Cardiac fibroblast (primary cell): ENCODE data around the gene TNPO3.

Experiments
- DNase-seq, 2 donors: peaks; one replicate each; pipeline versions ENCODE4 v3.0.0 to v3.0.0-alpha.2; 2010; ENCODE audit warnings: low read depth in 2 of 2
- H3K4me3 ChIP-seq, 2 donors: replicated peaks in 1 of 2; 1 replicate in 1 of 2; 2 replicates in 1 of 2; pipeline ENCODE4 v1.5.1; 2011; ENCODE audit warnings: low read depth in 2 of 2, low read length in 2 of 2, mild to moderate bottlenecking in 2 of 2, moderate library complexity in 1 of 2
- TF ChIP-seq, protein P1 (sequence below): IDR thresholded peaks from one replicate; pipeline ENCODE4 v1.5.1; 2011; ENCODE audit warnings: low read depth, mild to moderate bottlenecking, low read length, inconsistent platforms

Gene TNPO3

GRCh38 chr7:128939861-128940410, 115.0 kb downstream of the TNPO3 start:
- no peak for DNase-seq
- TF ChIP-seq, protein P1, sequence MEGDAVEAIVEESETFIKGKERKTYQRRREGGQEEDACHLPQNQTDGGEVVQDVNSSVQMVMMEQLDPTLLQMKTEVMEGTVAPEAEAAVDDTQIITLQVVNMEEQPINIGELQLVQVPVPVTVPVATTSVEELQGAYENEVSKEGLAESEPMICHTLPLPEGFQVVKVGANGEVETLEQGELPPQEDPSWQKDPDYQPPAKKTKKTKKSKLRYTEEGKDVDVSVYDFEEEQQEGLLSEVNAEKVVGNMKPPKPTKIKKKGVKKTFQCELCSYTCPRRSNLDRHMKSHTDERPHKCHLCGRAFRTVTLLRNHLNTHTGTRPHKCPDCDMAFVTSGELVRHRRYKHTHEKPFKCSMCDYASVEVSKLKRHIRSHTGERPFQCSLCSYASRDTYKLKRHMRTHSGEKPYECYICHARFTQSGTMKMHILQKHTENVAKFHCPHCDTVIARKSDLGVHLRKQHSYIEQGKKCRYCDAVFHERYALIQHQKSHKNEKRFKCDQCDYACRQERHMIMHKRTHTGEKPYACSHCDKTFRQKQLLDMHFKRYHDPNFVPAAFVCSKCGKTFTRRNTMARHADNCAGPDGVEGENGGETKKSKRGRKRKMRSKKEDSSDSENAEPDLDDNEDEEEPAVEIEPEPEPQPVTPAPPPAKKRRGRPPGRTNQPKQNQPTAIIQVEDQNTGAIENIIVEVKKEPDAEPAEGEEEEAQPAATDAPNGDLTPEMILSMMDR, result no peak

DNA sequence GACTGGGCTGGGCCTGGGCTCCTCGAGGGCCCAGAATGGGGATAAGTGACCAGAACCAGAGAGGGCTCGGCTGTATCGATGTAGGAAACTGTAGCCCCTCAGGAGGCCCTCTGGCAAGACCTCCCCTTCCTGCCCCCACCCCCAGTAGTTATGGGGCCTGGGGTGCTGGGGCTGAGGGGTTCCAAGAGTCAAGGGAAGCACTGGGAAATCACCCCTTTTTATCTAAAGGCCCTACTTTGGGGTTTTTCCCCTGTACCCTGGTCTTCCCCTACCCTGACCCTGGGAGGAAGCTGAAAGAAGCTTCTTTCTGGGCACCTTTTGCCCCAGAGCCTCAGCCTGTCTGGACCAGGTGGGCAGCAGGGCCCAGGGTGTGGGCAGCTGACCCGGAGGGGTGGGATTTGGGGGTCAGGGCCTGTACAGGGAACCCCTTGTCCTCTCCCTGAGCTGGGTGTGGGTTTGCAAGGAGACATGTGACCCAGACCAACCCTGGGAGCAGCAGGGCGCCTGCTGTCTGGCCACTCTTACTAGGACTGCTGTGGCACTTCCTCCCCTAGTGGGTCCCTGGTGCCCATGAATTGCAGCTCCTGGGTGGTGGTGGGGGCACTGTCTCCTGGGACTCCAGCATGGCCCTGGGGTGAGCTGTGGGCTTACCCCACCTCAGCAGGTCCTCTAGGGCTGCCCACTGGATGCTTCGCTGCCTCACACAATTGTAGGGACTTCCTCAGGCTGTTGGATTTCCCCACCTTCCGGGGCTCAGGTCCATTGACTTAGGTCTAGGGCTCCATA, 115.6 kb downstream of the TNPO3 start:
- DNase-seq, result no peak
- H3K4me3 ChIP-seq, result no peak overlapping the region
- TF ChIP-seq, protein P1, result no peak

More at GRCh38 chr7:128939861-128940410, 115.0 kb downstream of the TNPO3 start:
- H3K4me3 ChIP-seq, result no peak overlapping the region

- peak in 1 of 2 donors; percentile 14 for DNase-seq
- peak overlapping the region; percentile 40 to 43 for H3K4me3 ChIP-seq
- TF ChIP-seq, protein P1, result no peak
Observed at GRCh38 chr7:128938544-128939074, 116.3 kb downstream of the TNPO3 start.

DNA sequence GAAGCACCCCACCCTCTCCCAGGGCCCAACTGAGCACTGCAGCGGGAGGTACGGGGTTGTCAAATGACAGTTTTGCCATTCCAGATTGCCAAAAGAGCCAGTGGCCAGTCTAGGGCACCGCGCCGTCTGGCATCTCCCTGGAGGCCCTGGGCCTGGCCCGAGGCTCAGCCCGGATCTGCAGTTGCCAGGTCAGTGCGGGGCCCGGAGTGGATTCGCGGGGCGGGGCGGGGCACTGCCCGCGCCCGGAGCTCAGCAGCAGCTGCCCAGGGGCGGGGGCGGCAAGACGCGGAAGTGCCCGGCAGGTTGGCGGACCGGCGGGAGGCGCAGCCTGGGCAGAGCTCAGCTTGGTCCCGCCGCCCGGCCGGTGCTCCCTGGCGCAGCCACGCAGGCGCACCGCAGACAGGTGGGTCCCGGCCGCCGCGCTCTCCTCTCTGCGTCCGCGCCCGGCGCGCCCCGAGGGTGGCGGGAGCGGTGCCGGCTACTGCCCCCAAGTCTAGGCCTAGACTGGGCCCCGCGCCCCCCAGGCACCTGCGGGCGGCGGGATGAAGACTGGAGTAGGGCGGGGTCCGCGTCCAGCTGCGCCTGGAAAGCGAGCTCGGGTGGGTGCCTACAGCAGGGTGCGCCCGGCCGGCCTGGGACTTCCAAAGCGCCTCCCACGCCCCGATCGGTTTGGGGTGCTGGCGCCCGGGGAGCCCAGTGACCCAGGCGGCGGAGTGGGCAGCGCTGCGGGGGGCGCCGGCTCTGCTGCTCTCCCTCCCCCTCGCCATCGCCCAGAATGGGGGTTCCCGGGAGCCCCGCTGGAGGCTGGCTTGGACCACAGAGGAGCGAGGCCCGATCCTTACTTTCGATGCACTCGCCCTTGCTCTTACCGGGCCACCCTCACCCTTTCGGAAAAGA, 117.0 kb downstream of the TNPO3 start, which contains the start of gene IRF5:
IRF5 (plus strand) TSS at position 281 of the 897 bp plus-strand sequence. CDS start 4,155 bp downstream, outside the sequence.
- TF ChIP-seq, protein P1, result no peak
- no peak for DNase-seq
- peak within 1 kb of the TSS; percentile 40 to 43 for H3K4me3 ChIP-seq

DNA sequence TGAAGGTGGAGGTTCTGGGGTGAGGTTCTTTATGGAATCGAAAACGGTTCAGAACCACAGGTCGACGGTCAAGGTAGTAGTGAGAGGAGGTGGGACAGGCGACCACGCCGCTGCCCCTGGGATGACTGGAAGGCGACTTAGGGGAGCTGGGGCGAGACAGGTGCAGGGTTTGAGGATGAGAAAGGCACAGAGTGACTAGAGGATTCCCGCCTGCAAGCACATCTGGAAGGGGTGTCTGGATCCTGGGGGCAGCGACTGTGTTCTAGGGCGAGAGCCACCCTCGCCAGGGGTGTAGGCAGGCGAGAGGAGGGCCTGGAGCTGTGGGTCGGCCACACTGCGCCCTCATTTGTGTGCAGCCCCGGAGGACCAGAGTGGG, 117.7 kb downstream of the TNPO3 start:
- no peak overlapping the region for H3K4me3 ChIP-seq
- no peak for DNase-seq
- TF ChIP-seq, protein P1, result no peak

DNA sequence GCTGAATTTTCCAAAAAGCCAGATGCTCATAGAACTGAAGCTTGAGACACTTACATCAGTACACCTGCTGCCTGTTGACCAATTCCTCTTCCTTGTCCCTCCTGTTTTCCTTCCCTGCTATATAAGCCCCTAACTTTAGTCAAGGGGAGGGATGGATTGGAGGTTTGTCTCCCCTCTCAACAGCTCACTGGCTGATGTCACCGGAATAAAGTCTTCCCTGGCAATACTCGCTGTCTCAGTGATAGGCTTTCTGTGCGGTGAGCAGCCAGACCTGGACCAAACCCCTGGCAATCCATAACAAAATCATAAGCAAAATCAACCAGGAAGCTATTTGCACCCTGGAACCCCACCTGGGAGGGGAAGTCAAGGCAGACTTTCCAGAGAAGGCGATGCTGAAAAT, 118.1 kb downstream of the TNPO3 start:
- no peak overlapping the region for H3K4me3 ChIP-seq
- TF ChIP-seq, protein P1, result no peak
- DNase-seq, result no peak
